ENCODE data around the gene FOXP2.

The FOXP2 gene

GRCh38 chr7:114630201-114630990 lies 215.8 kb downstream of the FOXP2 start:
- H3K27ac ChIP-seq = no peak overlapping the region

DNA sequence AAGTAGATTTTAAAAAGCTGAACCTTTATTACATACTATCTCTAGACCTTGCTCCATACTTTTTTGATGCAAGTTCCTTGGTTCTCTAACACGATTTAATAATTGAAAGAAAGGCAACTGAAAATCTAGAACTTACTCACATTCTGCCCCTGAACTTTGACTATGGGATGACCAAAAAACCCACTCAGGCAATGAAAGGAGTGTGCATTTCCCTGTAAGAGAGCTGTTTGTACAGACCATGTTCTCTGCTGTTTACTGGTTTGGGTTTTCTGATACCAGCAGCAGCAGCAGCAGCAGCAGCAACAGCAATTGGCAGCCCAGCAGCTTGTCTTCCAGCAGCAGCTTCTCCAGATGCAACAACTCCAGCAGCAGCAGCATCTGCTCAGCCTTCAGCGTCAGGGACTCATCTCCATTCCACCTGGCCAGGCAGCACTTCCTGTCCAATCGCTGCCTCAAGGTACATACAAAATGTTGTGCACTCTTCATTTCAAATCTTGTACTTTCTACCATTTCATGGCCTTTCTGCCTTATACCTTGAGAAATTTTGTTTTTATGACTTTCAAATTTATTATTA lies 216.7 kb downstream of the FOXP2 start:
- TF ChIP-seq ZFX (IDR thresholded peaks at IDR 0.05) = no peak
- TF ChIP-seq, protein P1, sequence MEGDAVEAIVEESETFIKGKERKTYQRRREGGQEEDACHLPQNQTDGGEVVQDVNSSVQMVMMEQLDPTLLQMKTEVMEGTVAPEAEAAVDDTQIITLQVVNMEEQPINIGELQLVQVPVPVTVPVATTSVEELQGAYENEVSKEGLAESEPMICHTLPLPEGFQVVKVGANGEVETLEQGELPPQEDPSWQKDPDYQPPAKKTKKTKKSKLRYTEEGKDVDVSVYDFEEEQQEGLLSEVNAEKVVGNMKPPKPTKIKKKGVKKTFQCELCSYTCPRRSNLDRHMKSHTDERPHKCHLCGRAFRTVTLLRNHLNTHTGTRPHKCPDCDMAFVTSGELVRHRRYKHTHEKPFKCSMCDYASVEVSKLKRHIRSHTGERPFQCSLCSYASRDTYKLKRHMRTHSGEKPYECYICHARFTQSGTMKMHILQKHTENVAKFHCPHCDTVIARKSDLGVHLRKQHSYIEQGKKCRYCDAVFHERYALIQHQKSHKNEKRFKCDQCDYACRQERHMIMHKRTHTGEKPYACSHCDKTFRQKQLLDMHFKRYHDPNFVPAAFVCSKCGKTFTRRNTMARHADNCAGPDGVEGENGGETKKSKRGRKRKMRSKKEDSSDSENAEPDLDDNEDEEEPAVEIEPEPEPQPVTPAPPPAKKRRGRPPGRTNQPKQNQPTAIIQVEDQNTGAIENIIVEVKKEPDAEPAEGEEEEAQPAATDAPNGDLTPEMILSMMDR (conservative IDR thresholded peaks at IDR 0.05) = no peak
- no peak overlapping the region for H3K27ac ChIP-seq

More at GRCh38 chr7:114630201-114630990, 215.8 kb downstream of the FOXP2 start:
- TF ChIP-seq, protein P1 (conservative IDR thresholded peaks at IDR 0.05) = no peak
- no peak for TF ChIP-seq ZFX (IDR thresholded peaks at IDR 0.05)

GRCh38 chr7:114639451-114639850 lies 224.8 kb downstream of the FOXP2 start:
- no peak overlapping the region for H3K27ac ChIP-seq
- TF ChIP-seq, protein P1 (conservative IDR thresholded peaks at IDR 0.05) = no peak
- TF ChIP-seq ZFX (IDR thresholded peaks at IDR 0.05) = no peak

- no peak overlapping the region for H3K27ac ChIP-seq
- no peak for TF ChIP-seq ZFX (IDR thresholded peaks at IDR 0.05)
- TF ChIP-seq, protein P1 (conservative IDR thresholded peaks at IDR 0.05) = no peak
Observed at GRCh38 chr7:114644455-114644854, 229.8 kb downstream of the FOXP2 start.

DNA sequence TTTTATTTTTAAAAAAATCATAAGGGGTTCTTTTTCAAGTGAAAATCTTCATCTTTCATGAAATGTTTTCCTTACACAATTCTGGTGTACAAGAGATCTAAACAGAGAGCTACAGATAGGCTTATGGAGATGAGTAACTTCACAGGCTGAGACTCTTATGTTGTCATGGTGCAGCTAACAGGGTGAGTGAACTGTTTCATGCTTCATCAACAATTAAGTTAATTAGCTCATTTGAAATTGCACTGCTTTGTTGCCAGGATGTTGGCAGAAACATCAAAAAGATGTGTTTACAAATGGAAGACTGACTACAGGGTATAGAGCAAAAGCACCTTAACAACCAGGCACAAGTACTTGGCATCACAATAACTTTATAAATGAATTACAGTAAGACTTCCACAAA lies 230.8 kb downstream of the FOXP2 start:
- no peak overlapping the region for H3K27ac ChIP-seq
- TF ChIP-seq, protein P1 (conservative IDR thresholded peaks at IDR 0.05) = no peak
- no peak for TF ChIP-seq ZFX (IDR thresholded peaks at IDR 0.05)

DNA sequence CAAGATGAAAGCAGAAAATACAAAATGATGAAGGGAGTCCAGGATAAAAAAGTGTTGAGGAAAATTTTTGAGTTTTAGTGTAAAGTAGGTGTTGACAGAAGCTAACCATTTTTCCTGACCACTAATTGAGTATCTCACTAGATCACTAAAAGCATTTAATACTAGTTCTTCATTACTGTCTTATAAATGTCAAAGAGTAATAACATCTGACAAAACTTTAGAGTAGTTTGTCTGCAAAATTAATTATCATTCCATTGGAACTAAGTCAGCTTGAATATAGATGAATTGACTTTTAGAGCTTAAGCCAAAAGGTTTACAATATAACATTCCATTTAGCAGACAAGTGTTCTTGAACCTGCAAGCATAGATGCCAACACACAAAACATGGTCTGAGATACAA lies 232.9 kb downstream of the FOXP2 start:
- H3K27ac ChIP-seq = no peak overlapping the region
- no peak for TF ChIP-seq ZFX (IDR thresholded peaks at IDR 0.05)
- TF ChIP-seq, protein P1 (conservative IDR thresholded peaks at IDR 0.05) = no peak

GRCh38 chr7:114648117-114648516 lies 233.5 kb downstream of the FOXP2 start:
- TF ChIP-seq, protein P1 (conservative IDR thresholded peaks at IDR 0.05) = no peak
- no peak for TF ChIP-seq ZFX (IDR thresholded peaks at IDR 0.05)
- H3K27ac ChIP-seq = no peak overlapping the region
